WERI-Rb-1 (cell line): ENCODE results near the gene CD180.

Experiments used
- DNase-seq: peaks from one replicate; pipeline ENCODE4 v3.0.0-alpha.2; 2020
- H3K27ac ChIP-seq: fragments of 250-450 bp; sonication (Bioruptor Pico); 2 replicates; pipeline ENCODE4 v1.5.1; 2020; ENCODE audit warnings: mild to moderate bottlenecking, moderate library complexity
- H3K27me3 ChIP-seq: fragments of 250-450 bp; sonication (Bioruptor Pico); 2 replicates; pipeline ENCODE4 v1.5.1; 2021; ENCODE audit warnings: mild to moderate bottlenecking, low read depth, moderate library complexity; ENCODE audit not compliant: insufficient read depth, severe bottlenecking
- H3K36me3 ChIP-seq: fragments of 250-450 bp; sonication (Bioruptor Pico); 2 replicates; pipeline ENCODE4 v1.5.1; 2020; ENCODE audit warnings: mild to moderate bottlenecking, moderate library complexity
- H3K4me3 ChIP-seq: 2 replicates; pipeline ENCODE4 v1.5.1; 2011; ENCODE audit warnings: low read depth, mild to moderate bottlenecking, control low read depth, low read length
- H3K9me3 ChIP-seq: fragments of 250-450 bp; sonication (Bioruptor Pico); 2 replicates; pipeline ENCODE4 v1.5.1; 2021; ENCODE audit warnings: mild to moderate bottlenecking, moderate library complexity; ENCODE audit not compliant: severe bottlenecking
- TF ChIP-seq, protein P1 (sequence below): IDR thresholded peaks from 2 replicates; pipeline ENCODE4 v1.5.1; 2011; ENCODE audit warnings: low read depth, mild to moderate bottlenecking, control low read depth, inconsistent platforms, low read length

The CD180 gene

DNA sequence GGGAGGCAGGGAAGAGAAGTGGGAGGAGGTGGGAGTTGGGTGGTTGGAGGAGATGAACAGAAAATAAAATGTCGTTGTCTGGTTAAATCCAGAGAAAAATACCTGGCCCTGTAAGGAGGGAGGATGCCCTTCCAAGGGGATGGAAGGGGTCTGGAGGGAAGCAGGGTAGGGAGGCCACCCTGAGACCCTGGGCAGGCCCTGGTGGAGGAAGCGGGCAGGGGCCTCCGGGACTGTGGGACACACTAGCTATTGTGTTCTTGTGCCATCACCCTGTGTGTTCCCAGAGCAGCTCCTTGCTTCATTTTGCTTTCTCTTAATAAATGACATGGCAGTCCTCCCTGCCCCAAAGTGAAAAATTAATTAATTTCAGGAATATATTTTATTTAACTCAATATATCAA lies 11.8 kb upstream of the CD180 start:
- no peak for DNase-seq
- no peaks in the 10 kb centered on the region for H3K36me3 ChIP-seq
- no peaks in the 10 kb centered on the region for H3K9me3 ChIP-seq
- no peak overlapping the region for H3K4me3 ChIP-seq
- TF ChIP-seq, protein P1, sequence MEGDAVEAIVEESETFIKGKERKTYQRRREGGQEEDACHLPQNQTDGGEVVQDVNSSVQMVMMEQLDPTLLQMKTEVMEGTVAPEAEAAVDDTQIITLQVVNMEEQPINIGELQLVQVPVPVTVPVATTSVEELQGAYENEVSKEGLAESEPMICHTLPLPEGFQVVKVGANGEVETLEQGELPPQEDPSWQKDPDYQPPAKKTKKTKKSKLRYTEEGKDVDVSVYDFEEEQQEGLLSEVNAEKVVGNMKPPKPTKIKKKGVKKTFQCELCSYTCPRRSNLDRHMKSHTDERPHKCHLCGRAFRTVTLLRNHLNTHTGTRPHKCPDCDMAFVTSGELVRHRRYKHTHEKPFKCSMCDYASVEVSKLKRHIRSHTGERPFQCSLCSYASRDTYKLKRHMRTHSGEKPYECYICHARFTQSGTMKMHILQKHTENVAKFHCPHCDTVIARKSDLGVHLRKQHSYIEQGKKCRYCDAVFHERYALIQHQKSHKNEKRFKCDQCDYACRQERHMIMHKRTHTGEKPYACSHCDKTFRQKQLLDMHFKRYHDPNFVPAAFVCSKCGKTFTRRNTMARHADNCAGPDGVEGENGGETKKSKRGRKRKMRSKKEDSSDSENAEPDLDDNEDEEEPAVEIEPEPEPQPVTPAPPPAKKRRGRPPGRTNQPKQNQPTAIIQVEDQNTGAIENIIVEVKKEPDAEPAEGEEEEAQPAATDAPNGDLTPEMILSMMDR: no peak
- no peak overlapping the region for H3K27ac ChIP-seq
- no peaks in the 10 kb centered on the region for H3K27me3 ChIP-seq

DNA sequence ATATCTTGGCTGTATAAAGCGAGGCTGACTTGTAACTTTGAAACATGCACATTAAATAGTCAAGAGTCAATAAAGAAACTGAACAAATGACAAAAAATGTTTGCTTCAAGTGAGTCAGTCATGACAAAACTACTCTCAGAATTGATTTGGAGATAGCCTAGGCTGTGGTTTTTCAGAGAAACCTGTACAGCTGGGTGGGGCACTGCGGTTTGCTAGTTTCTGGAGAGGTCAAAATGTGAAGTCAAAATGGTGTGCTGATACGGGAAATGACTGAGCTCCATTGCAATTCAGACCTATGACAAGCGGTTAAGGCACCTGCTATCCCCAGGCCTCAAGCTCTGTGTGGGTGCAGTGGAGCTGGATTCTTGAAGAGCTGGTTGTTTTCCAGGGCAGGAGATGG lies 10.3 kb upstream of the CD180 start:
- TF ChIP-seq, protein P1: no peak
- no peak overlapping the region for H3K4me3 ChIP-seq
- no peaks in the 10 kb centered on the region for H3K27me3 ChIP-seq
- H3K36me3 ChIP-seq: no peaks in the 10 kb centered on the region
- DNase-seq: no peak
- no peaks in the 10 kb centered on the region for H3K9me3 ChIP-seq
- H3K27ac ChIP-seq: no peak overlapping the region

DNA sequence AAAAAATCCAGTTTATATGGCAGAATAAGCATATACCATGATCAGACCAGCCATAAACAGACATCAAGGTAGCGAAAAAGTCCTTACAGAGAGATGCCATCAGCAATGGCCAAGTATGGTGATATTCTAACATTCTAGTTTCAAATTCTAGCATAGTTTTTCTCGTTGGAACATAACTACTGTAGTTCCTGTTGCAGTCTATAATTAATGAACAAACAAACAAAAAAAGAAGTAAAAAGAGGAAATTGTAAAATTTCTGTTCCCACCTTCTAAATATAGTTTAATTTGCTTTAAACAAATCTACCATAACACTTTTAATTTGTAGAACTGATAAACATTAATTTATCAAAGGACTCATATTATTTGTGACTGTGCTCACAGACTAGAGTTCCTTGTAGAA lies 9.9 kb upstream of the CD180 start:
- TF ChIP-seq, protein P1: no peak
- Histone ChIP-seq H3K36me3 (no peaks in the 10 kb centered on the region), H3K27me3 (no peaks in the 10 kb centered on the region), H3K27ac (no peak overlapping the region), H3K4me3 (no peak overlapping the region), H3K9me3 (no peaks in the 10 kb centered on the region)
- DNase-seq: no peak

DNA sequence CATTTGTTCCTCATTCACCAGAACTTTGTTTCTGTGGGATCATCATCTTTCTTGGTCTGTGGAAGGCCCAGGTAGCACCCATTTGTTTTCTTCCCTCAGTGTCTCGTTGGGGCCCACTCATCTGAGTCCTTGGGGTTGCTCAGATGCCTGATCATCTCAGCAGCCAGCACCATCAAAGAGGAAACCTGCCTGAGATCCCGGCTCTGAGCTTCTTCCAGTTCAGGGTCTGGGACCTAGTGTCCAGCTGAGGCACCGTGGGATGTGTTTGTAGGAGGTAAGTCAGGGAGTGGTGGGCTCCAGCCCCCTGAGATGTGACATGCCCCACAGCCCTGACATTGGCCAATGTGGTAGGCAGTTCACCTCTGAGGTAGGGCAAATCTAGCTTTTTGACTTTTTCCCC lies 9.4 kb upstream of the CD180 start:
- H3K36me3 ChIP-seq: no peaks in the 10 kb centered on the region
- no peaks in the 10 kb centered on the region for H3K27me3 ChIP-seq
- H3K27ac ChIP-seq: no peak overlapping the region
- no peaks in the 10 kb centered on the region for H3K9me3 ChIP-seq
- no peak overlapping the region for H3K4me3 ChIP-seq
- TF ChIP-seq, protein P1: no peak
- DNase-seq: no peak

DNA sequence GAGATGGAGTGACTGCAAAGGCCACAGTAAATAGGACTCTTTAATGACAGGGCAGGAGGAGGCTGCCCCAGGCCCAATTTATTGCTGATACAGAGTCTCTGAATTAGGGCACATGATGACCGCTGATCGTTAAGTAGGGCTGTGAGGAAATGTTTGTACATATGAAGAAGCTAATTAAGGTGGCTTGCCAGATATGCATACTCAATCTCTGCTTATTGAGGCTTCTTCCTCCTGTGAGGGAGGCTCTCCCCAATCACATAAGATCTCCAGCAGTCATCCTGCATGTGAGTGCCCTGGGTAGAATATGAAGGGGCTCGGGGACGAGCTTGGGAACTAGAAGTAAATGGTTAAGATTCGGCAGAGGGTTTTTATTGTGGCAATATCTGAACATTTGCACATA lies 8.2 kb upstream of the CD180 start:
- no peak for DNase-seq
- TF ChIP-seq, protein P1: no peak
- H3K27ac ChIP-seq: no peak overlapping the region

DNA sequence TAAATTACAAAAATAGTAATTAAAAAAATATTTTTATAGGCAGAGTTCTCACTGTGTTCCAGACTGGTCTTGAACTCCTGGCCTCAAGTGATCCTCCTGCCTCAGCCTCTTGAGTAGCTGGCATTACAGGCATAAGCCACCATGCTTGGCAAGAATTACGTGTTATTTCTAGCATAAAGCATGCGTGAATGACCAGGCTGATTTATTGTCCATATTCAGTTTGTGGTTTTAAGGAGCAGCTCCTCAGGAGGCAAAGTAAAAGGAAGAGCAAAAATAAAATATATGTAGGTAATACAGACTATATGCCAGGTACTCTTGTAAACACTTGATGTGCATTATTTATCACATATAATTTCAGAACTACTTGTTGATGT lies 7.1 kb upstream of the CD180 start:
- Histone ChIP-seq H3K4me3 (no peak overlapping the region), H3K9me3 (no peaks in the 10 kb centered on the region), H3K27ac (no peak overlapping the region), H3K36me3 (no peaks in the 10 kb centered on the region), H3K27me3 (no peaks in the 10 kb centered on the region)
- TF ChIP-seq, protein P1: no peak
- DNase-seq: no peak

More for the DNA sequence above, 8.2 kb upstream of the CD180 start:
- Histone ChIP-seq H3K27me3 (no peaks in the 10 kb centered on the region), H3K9me3 (no peaks in the 10 kb centered on the region), H3K4me3 (no peak overlapping the region), H3K36me3 (no peaks in the 10 kb centered on the region)
